Activated CD8-positive, alpha-beta memory T cell treated with anti-CD3 and anti-CD28 coated beads for 36 hours (primary cell): ENCODE results near the gene OGFOD2. TPM values are rescaled to one million over a fixed set of nuclear protein-coding genes. Genes with fewer than 3 reads are reported as not detected.

Experiments
- CTCF ChIA-PET: fragments of 350-600 bp; sonication (Branson Sonifier 250); formaldehyde crosslinking; loops from one replicate; lab custom pipeline; 2021; ENCODE audit warnings: antibody characterized with exemption; lab: Charles Lee
- POLR2A ChIA-PET: fragments of 350-600 bp; sonication (Branson Sonifier 250); formaldehyde crosslinking; loops from one replicate; lab custom pipeline; 2021; ENCODE audit warnings: antibody characterized with exemption; lab: Charles Lee
- total RNA-seq, 2 experiments: library from RNA; stranded (reverse); gene quantifications; one replicate each; pipeline ENCODE4 v1.2.3, GENCODE V29; 2021

OGFOD2 gene
- total RNA-seq, 2 experiments from 2014 or later = 28.7 to 30.8 TPM

DNA sequence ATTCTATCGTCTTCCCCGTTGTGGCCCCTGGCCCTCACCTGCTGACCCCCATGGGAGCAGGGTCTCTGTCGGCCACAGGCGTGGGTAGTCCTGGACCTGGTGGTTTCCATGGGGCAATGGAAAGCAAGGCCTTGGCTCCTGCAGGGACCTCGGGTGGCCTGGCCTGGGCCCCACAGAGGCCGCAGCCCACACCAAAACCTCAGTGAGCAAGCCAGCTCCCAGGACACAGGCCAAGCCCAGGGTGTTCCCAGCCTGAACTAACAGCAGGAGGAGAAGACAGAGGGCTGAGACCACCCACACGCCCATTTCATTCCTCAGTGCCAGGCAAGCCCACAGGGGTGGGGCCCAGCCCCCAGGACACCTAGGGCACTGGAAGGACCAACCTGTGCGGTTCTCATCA lies 25.6 kb upstream of the OGFOD2 start:
- ChIA-PET CTCF (interaction anchor here (1.4 to 14.4 kb wide), 2 partner anchors 77 to 90 kb away, joined by 4 to 142 read pairs; no protein-coding TSS in a partner anchor), POLR2A (no interaction called here)

GRCh38 chr12:122949816-122950675 lies 25.0 kb upstream of the OGFOD2 start:
- CTCF ChIA-PET = interaction anchor here (1.3 to 14.4 kb wide), 3 partner anchors 78 to 156 kb away, joined by 4 to 142 read pairs (median 4); no protein-coding TSS in a partner anchor
- POLR2A ChIA-PET = no interaction called here

DNA sequence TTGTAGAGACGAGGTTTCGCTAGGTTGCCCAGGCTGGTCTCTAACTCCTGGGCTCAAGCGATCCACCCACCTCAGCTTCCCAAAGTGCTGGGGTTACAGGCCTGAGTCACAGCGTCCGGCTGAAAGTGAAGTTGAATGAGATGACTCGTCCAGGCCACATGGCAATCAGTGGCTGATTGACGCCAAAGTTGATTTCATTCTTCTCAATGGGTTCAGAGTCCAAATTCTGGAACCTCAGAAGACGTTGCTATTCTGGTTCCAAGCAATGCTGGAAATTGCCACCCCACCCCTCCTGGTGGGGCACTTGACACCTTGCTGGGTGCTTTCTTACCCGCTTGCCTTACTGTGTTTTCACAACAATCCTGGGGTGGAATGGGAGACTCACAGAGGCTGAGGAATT lies 23.6 kb upstream of the OGFOD2 start:
- ChIA-PET POLR2A (no interaction called here), CTCF (interaction anchor here (1.3 to 14.4 kb wide), 4 partner anchors 82 to 158 kb away, joined by 3 to 142 read pairs (median 4); no protein-coding TSS in a partner anchor)

DNA sequence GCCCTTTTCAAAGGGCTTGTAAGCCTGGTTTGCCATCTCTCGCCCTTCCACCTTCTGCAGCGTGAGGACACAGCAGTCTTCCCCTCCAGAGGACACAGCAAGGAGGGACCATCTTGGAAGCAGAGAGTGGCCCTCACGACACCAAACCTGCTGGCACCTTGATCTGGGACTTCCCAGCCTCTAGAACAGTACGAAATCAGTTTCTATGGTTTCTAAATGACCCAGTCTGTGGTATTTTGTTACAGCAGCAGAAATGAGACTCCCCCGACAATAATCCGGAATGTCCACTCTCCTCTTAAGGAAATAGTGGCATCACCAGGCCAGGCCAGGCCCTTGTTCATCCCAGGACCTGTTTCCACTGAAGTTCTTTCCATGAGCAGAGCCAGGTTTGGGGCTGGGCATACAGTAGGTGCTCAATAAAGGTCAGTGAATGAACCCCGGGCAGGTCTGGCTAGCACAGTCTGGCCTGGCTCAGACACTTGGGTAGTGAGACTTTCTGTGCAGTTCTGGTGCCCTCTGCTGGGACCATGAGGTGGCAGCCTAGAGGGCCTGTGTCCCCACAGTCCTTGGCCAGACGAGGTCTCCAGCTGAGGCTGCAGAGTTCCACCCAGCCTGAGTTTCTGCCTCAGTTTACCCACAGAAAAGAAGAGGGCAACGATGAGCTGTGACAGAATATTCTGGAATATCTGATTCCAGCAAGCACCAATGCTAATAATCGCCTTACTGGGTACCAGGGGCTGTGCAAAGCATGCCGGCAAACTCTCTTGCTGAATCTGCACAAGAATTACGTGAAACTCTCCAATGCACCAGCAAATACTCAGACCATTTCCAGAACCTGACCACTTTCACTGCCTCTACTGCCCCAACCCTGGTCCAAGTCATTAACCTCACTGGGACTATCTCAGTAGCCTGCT lies 22.8 kb upstream of the OGFOD2 start:
- POLR2A ChIA-PET = no interaction called here
- CTCF ChIA-PET = interaction anchor here (0.5 to 14.4 kb wide), 15 partner anchors 11 to 1039 kb away, joined by 3 to 142 read pairs (median 3); no protein-coding TSS in a partner anchor

- ChIA-PET POLR2A (interaction anchor here (0.5 kb wide), 1 partner anchor 19 kb away, joined by 5 read pairs; no protein-coding TSS in a partner anchor), CTCF (interaction anchor here (0.6 to 14.4 kb wide), 3 partner anchors 16 to 95 kb away, joined by 3 to 142 read pairs (median 3); no protein-coding TSS in a partner anchor)
Measured at GRCh38 chr12:122955156-122955555, 19.9 kb upstream of the OGFOD2 start.

GRCh38 chr12:122956035-122956434 lies 19.0 kb upstream of the OGFOD2 start:
- CTCF ChIA-PET = interaction anchor here (14.4 kb wide), 1 partner anchor 96 kb away, joined by 142 read pairs; no protein-coding TSS in a partner anchor
- POLR2A ChIA-PET = no interaction called here

DNA sequence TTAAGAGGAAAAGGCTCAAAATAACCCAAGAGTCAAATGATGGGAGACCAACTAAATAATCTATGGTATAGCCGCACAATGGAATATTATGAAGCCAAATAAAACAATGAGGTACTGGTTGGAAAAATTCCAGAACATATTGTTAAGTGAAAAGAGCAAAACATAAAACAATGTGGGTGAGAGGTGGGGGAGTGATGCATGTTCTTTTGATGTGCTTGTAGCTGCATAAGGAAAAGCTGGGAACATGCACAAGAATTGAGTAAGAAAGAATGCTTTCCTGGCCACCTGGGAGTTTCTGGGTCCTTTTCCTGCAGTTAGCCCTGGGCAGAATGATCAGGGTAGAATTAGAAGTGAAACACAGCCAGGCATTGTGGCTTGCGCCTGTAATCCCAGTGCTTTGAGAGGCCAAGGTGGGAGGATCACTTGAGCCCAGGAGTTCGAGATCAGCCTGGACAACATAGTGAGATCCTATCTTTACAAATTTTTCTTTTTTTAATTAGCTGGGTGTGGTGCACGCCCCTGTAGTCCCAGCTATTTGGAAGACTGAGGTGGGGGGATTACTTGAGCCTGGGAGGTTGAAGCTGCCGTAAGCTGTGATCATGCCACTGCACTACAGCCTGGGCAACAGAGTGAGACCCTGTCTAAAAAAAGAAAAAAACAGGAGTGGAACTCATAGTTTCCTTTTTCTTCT lies 16.7 kb upstream of the OGFOD2 start:
- ChIA-PET CTCF (interaction anchor here (14.4 kb wide), 1 partner anchor 99 kb away, joined by 142 read pairs; no protein-coding TSS in a partner anchor), POLR2A (no interaction called here)

DNA sequence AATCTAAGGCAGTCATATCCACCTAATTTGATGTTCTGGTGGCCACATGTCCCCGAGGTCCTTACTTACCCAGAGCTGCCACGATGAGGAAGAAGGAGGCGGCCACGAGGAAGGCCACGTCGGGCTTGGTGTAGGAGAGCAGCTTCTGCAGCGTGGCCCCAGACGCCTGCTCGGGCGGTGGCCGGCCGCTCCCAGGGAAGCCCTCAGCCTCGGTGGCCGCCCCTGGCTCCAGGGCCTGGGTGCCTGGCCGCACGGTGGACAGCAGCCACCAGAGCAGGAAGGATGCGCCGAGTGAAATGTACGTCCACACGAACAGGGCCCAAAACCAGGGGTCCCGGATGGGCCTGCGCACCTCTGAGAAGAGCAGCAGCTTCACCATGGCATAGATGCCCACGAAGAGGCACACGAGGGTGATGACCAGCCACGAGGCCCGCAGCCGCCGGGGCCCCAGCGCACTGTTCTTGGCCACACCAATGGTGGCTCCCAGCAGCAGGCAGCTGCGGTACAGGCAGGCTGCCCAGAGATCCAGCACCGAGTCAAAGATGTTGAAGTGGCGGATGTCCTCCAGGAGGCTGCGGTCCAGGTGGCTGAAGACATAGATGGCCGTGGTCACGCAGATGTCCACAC lies 15.4 kb upstream of the OGFOD2 start:
- ChIA-PET CTCF (no interaction called here), POLR2A (no interaction called here)

DNA sequence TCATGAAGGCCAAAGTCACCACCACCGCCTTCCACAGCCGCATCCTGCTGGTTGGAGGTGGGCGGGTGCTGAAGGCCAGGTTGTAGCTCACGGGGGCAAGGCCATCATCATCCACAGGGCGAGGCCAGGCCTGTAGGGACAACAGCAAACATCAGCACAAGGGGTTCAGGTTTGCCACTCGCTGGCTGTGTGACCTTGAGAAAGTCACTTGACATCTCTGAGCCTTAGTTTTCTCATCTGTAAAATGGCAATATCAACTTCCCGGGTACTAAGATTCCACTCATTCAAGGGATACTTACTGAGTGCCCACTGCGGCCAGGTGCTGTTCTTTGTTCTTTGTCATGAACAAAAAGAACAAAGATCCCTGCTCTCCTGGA lies 14.9 kb upstream of the OGFOD2 start:
- POLR2A ChIA-PET = no interaction called here
- CTCF ChIA-PET = interaction anchor here (1.0 kb wide), 1 partner anchor 277 kb away, joined by 3 read pairs; no protein-coding TSS in a partner anchor

DNA sequence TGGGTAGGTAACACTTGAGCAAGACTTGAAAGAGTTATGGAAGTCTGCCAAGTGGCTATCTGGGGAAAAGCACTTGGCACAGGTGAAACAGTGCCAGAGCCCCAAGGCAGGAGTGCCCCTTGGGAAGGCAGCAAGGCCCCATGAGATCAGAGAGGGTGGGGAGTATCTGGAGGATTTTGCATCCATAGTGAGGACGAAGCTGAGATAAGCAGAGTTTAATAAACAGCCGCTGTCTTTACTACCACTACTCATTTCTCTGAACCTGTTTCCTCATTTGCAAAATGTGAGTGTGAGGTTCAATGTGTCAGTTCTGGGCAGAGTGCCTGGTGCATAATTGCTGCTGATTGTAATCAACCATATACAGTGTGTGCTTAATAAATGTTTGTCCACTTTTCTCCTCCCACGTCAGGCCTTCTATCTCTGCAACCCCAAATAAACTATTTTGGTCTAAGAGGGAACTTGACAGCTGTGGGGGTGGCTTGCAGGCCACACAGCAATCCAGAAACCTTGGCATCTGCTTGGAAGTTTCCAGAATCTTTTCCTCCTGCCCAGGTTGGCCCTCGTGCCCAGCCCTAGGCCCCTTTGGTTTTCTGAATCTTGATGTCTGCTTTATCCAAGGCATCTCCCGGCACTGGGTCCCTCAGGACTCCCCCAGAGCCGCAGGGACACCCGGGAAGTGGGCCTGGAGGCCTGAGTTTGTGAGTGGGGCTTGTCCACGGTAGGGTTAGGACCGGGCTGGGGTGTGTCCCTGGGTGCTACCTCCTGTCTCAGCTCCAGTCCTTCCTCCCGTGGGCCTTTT lies 13.3 kb upstream of the OGFOD2 start:
- ChIA-PET CTCF (no interaction called here), POLR2A (no interaction called here)

GRCh38 chr12:122963941-122964265 lies 11.1 kb upstream of the OGFOD2 start:
- POLR2A ChIA-PET = interaction anchor here (0.6 kb wide), 1 partner anchor 11 kb away, joined by 3 read pairs; the partner anchor contains the start of gene OGFOD2

DNA sequence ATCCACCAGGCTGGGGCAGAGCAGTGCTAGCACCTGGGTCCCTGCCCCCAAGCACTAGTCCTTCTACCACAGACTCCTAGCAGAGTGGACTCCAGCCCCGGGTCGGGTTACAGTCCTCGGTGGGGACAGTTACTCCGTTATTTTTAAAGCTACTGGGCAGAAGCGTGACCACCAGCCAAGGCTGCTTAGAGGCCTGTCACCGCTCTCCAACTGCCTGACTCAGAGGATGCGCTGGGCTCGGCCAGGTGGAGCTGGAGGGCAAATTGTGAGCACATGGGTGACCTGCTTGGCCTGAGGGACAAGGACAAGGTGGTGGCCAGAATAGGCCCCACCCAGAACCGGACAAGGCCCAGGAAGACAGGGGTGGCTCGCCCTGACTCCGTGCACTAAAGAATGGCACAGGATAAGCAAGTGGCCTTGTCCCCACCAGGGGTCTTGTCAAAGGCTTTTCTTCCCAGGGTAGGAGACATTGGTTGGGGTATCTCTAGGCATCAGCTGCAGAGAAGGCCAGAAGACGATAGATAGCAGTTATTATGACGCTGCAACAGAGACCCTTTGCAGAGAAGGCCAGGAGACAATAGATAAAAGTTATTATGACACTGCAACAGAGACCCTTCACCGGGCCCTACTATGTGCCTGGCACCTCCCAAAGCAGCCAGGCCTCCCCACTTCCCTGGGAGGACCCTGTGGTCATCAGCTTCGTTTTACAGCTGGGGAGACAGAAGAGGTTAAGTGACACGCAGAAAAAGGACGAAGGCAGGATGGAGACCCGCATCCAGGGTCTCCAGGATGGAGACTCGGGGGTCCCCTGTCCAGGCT lies 10.4 kb upstream of the OGFOD2 start:
- ChIA-PET POLR2A (no interaction called here), CTCF (no interaction called here)

More at GRCh38 chr12:122963941-122964265, 11.1 kb upstream of the OGFOD2 start:
- CTCF ChIA-PET = interaction anchor here (1.1 kb wide), 2 partner anchors 12 kb away, joined by 3 to 4 read pairs; no protein-coding TSS in a partner anchor

DNA sequence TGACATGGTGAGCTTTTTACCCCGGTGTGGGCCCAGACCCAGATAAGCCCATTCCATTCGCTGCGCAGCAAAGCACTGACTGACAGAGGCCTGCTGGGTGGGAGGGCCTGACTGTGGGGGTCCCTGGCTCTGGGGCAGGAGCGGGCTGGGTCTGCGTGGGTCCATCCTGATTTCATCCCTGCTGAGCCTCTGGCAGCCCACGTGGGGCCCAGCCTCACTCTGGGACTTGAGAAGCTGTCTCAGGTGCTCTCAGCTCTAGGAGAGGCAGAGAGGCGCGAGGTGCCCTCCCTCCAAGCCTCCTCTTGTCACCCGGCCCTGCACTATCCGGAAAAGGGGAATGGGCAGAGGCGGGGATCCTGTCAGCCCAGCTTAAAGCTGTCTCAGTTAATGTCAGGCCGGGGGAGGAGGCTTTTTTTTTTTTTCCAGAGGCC lies 9.7 kb upstream of the OGFOD2 start:
- ChIA-PET POLR2A (no interaction called here), CTCF (interaction anchor here (0.9 kb wide), 1 partner anchor 172 kb away, joined by 3 read pairs; no protein-coding TSS in a partner anchor)

GRCh38 chr12:122965851-122966742 lies 8.9 kb upstream of the OGFOD2 start, which contains the start of gene ABCB9:
TSS of gene ABCB9 (minus strand) at chr12:122966463. CDS start at chr12:122960235, 6,228 bp downstream.
- CTCF ChIA-PET = interaction anchor here (0.5 to 1.3 kb wide), 5 partner anchors 69 to 272 kb away, joined by 3 read pairs; no protein-coding TSS in a partner anchor
- POLR2A ChIA-PET = interaction anchor here (0.6 to 1.3 kb wide), 4 partner anchors 9 to 130 kb away, joined by 3 to 17 read pairs (median 4); partner anchors contain the start of gene OGFOD2
